Measurements from ENCODE around the gene EHD4.

- no peak for TF ChIP-seq CTCF (IDR thresholded peaks at IDR 0.05; ENCODE audit: borderline replicate concordance, extremely low read depth, low read length, poor library complexity, severe bottlenecking)
- TF ChIP-seq EZH2 (IDR thresholded peaks at IDR 0.05; ENCODE audit: borderline replicate concordance, low read depth, low read length, severe bottlenecking) = no peak
Observed at GRCh38 chr15:41881920-41882688, 90.3 kb downstream of the EHD4 start.

Measured in DND-41 (cell line).